Mononuclear cell (primary cell): ENCODE measurements around the gene NPFFR1. TPM values are rescaled to one million over a fixed set of nuclear protein-coding genes. Genes with fewer than 3 reads are reported as not detected.

Experiments used
- H3K27me3 ChIP-seq: 2 replicates; pipeline ENCODE4 v1.6.0; 2011; ENCODE audit warnings: low read length, control low read depth; ENCODE audit not compliant: insufficient read depth
- H3K4me1 ChIP-seq: 2 replicates; pipeline ENCODE4 v1.5.1; 2011; ENCODE audit warnings: mild to moderate bottlenecking, low read length, control low read depth; ENCODE audit not compliant: insufficient read depth
- H3K4me3 ChIP-seq: 2 replicates; pipeline ENCODE4 v1.5.1; 2011; ENCODE audit warnings: mild to moderate bottlenecking, low read length, moderate library complexity
- H3K9me3 ChIP-seq: 2 replicates; pipeline ENCODE4 v1.5.1; 2011; ENCODE audit warnings: low read depth, mild to moderate bottlenecking, control low read depth, low read length
- total RNA-seq: library from RNA; depleted of rRNA; stranded (reverse); fragments of >200 nt; gene quantifications from one replicate; pipeline ENCODE4 v1.2.3, GENCODE V29; 2012

NPFFR1 gene
- total RNA-seq, 1 donor = under 0.01 TPM

DNA sequence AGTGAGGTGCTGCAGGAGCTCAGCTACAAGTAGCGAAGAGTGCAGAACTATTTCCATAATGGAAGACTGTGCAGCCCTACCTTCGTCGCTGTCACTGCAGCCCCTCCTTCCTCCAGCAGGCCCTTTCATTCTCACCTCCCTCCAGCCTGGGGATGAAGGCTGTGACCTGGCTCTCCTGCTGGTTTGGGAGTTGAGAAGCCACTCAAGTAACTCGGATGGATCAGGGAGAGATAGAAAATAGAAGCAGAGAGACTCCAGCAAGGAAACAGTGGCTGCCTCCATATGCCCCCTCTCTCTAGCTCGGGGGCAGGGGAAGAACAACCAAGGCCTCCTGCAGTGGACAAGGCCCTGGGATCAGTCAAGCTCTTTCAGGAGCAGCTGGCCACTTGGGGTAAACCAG, 37.4 kb upstream of the NPFFR1 start:
- peaks cover 27% of the 10 kb centered on the region for H3K4me1 ChIP-seq
- H3K4me3 ChIP-seq = no peak overlapping the region
- H3K9me3 ChIP-seq = no peaks in the 10 kb centered on the region
- no peaks in the 10 kb centered on the region for H3K27me3 ChIP-seq

DNA sequence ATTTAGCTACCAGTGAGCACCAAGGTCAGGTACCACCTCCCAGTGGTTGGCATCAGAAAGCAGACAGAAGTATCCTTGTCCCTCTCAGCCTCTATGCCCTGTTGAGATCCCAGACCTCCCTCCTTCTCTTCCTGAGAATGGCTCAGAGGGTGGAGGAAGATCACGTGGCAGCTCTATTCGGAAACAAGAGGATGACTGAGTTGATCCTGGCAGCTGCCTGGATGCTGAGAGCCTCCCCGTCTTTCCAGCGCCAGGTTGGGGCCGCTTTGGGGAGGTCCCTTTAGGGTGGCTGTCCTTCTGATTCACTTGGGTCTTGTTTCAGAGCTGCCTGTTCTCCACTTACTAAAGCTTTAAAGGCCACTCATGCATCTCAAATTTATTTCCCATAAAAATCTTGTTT, 36.9 kb upstream of the NPFFR1 start:
- H3K4me3 ChIP-seq = no peak overlapping the region
- no peaks in the 10 kb centered on the region for H3K9me3 ChIP-seq
- H3K4me1 ChIP-seq = peaks cover 27% of the 10 kb centered on the region
- H3K27me3 ChIP-seq = no peaks in the 10 kb centered on the region

- Histone ChIP-seq H3K4me3 (no peak overlapping the region), H3K9me3 (no peaks in the 10 kb centered on the region), H3K4me1 (peaks cover 22% of the 10 kb centered on the region), H3K27me3 (no peaks in the 10 kb centered on the region)
These were observed 36.0 kb upstream of the NPFFR1 start for GRCh38 chr10:70319824-70320223.

- Histone ChIP-seq H3K4me3 (no peak overlapping the region), H3K9me3 (no peaks in the 10 kb centered on the region), H3K4me1 (peaks cover 16% of the 10 kb centered on the region), H3K27me3 (no peaks in the 10 kb centered on the region)
These were observed 35.4 kb upstream of the NPFFR1 start for GRCh38 chr10:70319183-70319582.

GRCh38 chr10:70317943-70318318, 34.1 kb upstream of the NPFFR1 start:
- no peaks in the 10 kb centered on the region for H3K27me3 ChIP-seq
- H3K9me3 ChIP-seq = no peaks in the 10 kb centered on the region
- H3K4me3 ChIP-seq = no peak overlapping the region
- peaks cover 3% of the 10 kb centered on the region for H3K4me1 ChIP-seq

- Histone ChIP-seq H3K4me1 (no peaks in the 10 kb centered on the region), H3K9me3 (no peaks in the 10 kb centered on the region), H3K4me3 (no peak overlapping the region), H3K27me3 (no peaks in the 10 kb centered on the region)
These were observed 33.6 kb upstream of the NPFFR1 start for GRCh38 chr10:70317272-70317942.

DNA sequence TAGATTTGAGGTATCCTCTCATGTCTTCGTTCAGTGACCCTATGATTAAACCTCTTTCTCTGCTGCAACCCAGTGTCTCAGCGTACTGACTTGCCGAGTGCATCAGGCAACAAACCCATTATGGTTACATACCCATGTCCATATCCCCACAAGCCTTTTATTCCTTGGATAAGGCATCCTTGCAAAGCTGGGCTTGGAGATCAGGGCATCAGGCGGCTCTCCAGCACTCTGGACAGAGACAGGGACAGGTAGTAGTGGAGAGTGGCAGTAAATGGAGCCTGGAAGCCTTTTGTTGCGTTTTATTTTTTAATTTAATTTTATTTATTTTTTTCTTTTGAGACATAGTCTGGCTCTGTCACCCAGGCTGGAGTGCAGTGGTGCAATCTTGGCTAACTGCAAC, 32.0 kb upstream of the NPFFR1 start:
- Histone ChIP-seq H3K9me3 (no peaks in the 10 kb centered on the region), H3K4me3 (no peak overlapping the region), H3K4me1 (no peaks in the 10 kb centered on the region), H3K27me3 (no peaks in the 10 kb centered on the region)

GRCh38 chr10:70315276-70315675, 31.5 kb upstream of the NPFFR1 start:
- no peak overlapping the region for H3K4me3 ChIP-seq
- no peaks in the 10 kb centered on the region for H3K4me1 ChIP-seq
- H3K9me3 ChIP-seq = no peaks in the 10 kb centered on the region
- no peaks in the 10 kb centered on the region for H3K27me3 ChIP-seq

- Histone ChIP-seq H3K27me3 (no peaks in the 10 kb centered on the region), H3K4me1 (peaks cover 4% of the 10 kb centered on the region), H3K9me3 (no peaks in the 10 kb centered on the region), H3K4me3 (no peak overlapping the region)
These were observed 29.2 kb upstream of the NPFFR1 start for GRCh38 chr10:70312972-70313371.

- Histone ChIP-seq H3K27me3 (no peaks in the 10 kb centered on the region), H3K4me3 (no peak overlapping the region), H3K9me3 (no peaks in the 10 kb centered on the region), H3K4me1 (peaks cover 4% of the 10 kb centered on the region)
These were observed 28.4 kb upstream of the NPFFR1 start for GRCh38 chr10:70312249-70312648.

DNA sequence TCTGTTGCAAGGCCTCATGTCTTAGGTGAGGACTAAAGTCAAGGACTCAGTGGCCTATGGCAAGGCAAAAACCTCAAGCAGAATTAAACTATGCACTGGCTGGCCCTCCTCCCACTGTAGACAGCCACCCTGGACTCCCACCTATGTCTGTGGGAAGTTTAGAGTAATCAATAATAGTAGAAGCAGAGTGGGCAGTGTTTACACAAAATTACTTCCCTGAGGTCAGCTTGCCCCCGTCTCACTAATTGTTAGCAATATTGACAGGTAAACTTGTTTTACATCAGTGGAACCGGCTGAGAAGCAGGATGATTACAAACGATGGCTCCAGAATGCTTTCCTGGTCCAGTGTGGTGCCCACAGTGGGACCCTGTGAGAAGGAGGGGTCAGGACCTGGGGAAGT, 27.9 kb upstream of the NPFFR1 start:
- no peaks in the 10 kb centered on the region for H3K9me3 ChIP-seq
- peaks cover 8% of the 10 kb centered on the region for H3K4me1 ChIP-seq
- no peaks in the 10 kb centered on the region for H3K27me3 ChIP-seq
- H3K4me3 ChIP-seq = no peak overlapping the region

DNA sequence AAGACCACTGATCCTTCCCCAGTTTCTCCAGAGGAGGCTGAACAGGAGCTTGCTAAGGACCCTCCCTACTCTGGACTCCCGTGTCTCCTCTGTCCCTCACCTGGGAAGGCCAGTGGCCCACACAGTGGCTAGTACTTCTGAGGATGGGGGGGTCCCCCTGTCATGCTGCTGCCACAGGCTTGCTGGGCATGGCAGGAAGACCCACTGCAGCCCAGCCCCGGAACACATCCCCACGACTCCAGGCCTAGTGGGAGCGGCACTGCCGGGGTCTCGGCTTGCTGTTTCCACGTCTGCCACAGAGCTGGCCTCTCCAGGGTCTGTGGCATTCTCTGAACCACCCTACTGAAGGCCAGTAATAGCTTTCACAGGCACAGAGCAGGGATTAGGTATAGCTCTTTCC, 25.9 kb upstream of the NPFFR1 start:
- Histone ChIP-seq H3K27me3 (no peaks in the 10 kb centered on the region), H3K4me1 (peaks cover 20% of the 10 kb centered on the region), H3K4me3 (no peak overlapping the region), H3K9me3 (no peaks in the 10 kb centered on the region)

DNA sequence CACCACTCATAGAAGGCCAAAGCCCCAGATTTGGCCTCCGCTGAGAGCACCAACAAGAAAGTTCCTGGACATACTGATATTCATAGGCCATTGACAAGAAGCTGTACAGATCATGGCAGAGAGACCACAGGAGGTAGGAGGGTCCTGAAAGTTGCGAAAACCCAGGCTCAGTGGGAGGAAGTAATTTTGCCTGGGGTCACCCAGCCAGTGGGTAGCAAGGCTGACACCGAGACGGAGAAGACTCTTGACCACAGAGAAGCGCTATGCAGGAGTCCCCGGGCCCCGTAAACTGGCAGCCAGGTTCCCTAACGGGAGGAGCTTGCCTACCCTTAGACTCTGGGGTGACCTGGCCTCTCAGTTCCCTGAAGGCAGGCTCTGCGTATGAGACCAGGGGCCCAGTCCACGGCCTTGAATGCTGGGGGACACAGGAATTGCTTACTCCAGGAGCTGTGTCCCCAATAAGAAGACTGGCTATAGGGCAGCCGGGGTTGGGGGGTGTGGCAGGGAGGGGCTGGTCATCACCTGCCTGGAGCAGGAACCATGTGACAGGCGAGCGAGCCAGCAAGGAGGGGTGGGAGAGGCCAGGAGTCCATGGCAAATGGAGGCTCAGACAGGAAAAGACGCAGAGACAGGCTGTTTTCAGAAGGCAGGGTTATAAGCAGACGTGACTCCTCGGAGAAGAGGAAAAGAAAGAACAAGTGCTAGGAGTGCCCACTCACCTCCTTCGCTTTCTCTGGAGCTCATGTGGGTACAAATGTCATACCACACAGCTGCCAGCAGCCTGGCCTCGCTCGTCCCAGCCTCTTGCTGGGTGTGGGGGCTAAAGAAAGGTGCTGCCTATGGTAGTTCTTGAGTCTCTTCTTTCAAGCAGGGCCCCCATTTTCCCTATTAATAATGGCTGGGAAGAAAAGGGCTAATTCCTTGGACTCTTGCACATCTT, 24.6 kb upstream of the NPFFR1 start:
- H3K27me3 ChIP-seq = no peaks in the 10 kb centered on the region
- no peak overlapping the region for H3K4me3 ChIP-seq
- H3K4me1 ChIP-seq = peaks cover 23% of the 10 kb centered on the region

GRCh38 chr10:70306886-70307520, 23.2 kb upstream of the NPFFR1 start:
- H3K4me3 ChIP-seq = no peak overlapping the region
- no peaks in the 10 kb centered on the region for H3K9me3 ChIP-seq
- peaks cover 36% of the 10 kb centered on the region for H3K4me1 ChIP-seq
- no peaks in the 10 kb centered on the region for H3K27me3 ChIP-seq

More for the DNA sequence above, 24.6 kb upstream of the NPFFR1 start:
- no peaks in the 10 kb centered on the region for H3K9me3 ChIP-seq

DNA sequence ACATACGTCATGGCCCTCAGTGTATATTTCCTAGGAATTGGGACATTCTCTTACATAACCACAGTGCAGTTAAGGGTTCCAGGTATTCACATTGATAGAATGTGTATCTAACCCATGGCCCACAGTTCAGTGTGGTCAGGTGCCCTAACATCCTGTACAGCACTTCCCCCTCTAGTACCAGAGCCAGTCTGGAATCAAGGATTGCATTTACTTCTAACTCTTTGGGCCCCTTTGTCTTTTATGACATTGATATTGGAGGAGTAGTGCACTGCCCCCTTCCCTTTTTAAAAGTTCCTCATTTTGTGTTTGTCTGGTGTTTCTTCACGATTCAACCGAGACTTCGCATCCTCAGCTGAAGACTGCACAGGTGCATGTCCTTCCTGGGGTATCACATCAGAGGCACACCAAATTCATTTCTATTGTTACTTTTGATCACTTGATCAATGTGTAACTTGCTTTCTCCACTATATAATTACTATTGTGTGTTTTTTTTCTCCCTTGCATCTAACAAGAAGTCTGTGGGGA, 22.4 kb upstream of the NPFFR1 start:
- no peaks in the 10 kb centered on the region for H3K27me3 ChIP-seq
- H3K9me3 ChIP-seq = no peaks in the 10 kb centered on the region
- H3K4me1 ChIP-seq = peaks cover 43% of the 10 kb centered on the region
- no peak overlapping the region for H3K4me3 ChIP-seq
